Cardiac muscle cell (in vitro differentiated cells and primary cell): Measurements from ENCODE around the gene FLNA. TPM values are rescaled to one million over a fixed set of nuclear protein-coding genes. Genes with fewer than 3 reads are reported as not detected.

ENCODE experiments used
- DNase-seq, 2 donors: peaks; one replicate each; pipeline versions ENCODE4 v3.0.0 to v3.0.0-alpha.2; 2010 to 2017; ENCODE audit warnings: low read depth in 1 of 2, low spot score in 1 of 2
- H3K27ac ChIP-seq: fragments of 200-600 bp; sonication (generic); 2 replicates; pipeline ENCODE4 v1.5.1; 2016
- H3K27me3 ChIP-seq: fragments of 200-600 bp; sonication (generic); 2 replicates; pipeline ENCODE4 v1.6.0; 2016; ENCODE audit warnings: control low read depth
- H3K36me3 ChIP-seq: fragments of 200-600 bp; sonication (generic); 2 replicates; pipeline ENCODE4 v1.5.1; 2016; ENCODE audit warnings: control low read depth
- H3K4me1 ChIP-seq: fragments of 200-600 bp; sonication (generic); 2 replicates; pipeline ENCODE4 v1.8.1; 2017; ENCODE audit warnings: low read depth, mild to moderate bottlenecking, mixed run types
- H3K4me3 ChIP-seq: fragments of 200-600 bp; sonication (generic); 2 replicates; pipeline ENCODE4 v1.5.1; 2016; ENCODE audit warnings: mild to moderate bottlenecking
- H3K9me3 ChIP-seq: fragments of 200-600 bp; sonication (generic); 2 replicates; pipeline ENCODE4 v1.5.1; 2017; ENCODE audit warnings: low read depth, mild to moderate bottlenecking, control low read depth
- CTCF ChIP-seq: IDR thresholded peaks from 2 replicates; pipeline ENCODE4 v1.5.1; 2012; ENCODE audit warnings: low read depth, mild to moderate bottlenecking, low read length
- polyA plus RNA-seq: library from polyadenylated mRNA; unstranded; fragments of >200 nt; fragmentation: Nextera tagmentation; extraction: Ambion mirVana; gene quantifications from 2 replicates; pipeline ENCODE4 v1.2.1, GENCODE V29; 2016
- total RNA-seq: library from RNA; depleted of rRNA; stranded (reverse); fragments of >200 nt; gene quantifications from 2 replicates; pipeline ENCODE4 v1.2.3, GENCODE V29; 2016

The FLNA gene
- total and polyA plus RNA-seq, 2 experiments from 2014 or later: 341 to 447 TPM

GRCh38 chrX:154359362-154360154 is 14.9 kb downstream of the FLNA start:
- no peaks in the 10 kb centered on the region for H3K27me3 ChIP-seq
- peaks cover 57% of the 10 kb centered on the region for H3K36me3 ChIP-seq
- no peak for DNase-seq
- H3K9me3 ChIP-seq: no peaks in the 10 kb centered on the region
- H3K27ac ChIP-seq: peak overlapping the region; percentile 48
- no peaks in the 10 kb centered on the region for H3K4me1 ChIP-seq
- H3K4me3 ChIP-seq: no peak overlapping the region
- no peak for TF ChIP-seq CTCF

GRCh38 chrX:154358829-154359228 is 15.6 kb downstream of the FLNA start:
- Histone ChIP-seq H3K27me3 (no peaks in the 10 kb centered on the region), H3K4me1 (no peaks in the 10 kb centered on the region), H3K4me3 (no peak overlapping the region), H3K27ac (peak overlapping the region; percentile 48), H3K36me3 (peaks cover 61% of the 10 kb centered on the region), H3K9me3 (no peaks in the 10 kb centered on the region)
- no peak for TF ChIP-seq CTCF
- DNase-seq: no peak

GRCh38 chrX:154358011-154358410 is 16.4 kb downstream of the FLNA start:
- Histone ChIP-seq H3K4me3 (no peak overlapping the region), H3K4me1 (no peaks in the 10 kb centered on the region), H3K27me3 (no peaks in the 10 kb centered on the region), H3K27ac (peak overlapping the region; percentile 48), H3K9me3 (no peaks in the 10 kb centered on the region), H3K36me3 (peaks cover 66% of the 10 kb centered on the region)
- no peak for TF ChIP-seq CTCF
- no peak for DNase-seq

- Histone ChIP-seq H3K4me1 (no peaks in the 10 kb centered on the region), H3K27ac (peak overlapping the region; percentile 28), H3K9me3 (no peaks in the 10 kb centered on the region), H3K4me3 (no peak overlapping the region), H3K27me3 (no peaks in the 10 kb centered on the region), H3K36me3 (peaks cover 62% of the 10 kb centered on the region)
- no peak for DNase-seq
- TF ChIP-seq CTCF: no peak
Measured at GRCh38 chrX:154357205-154357604, 17.2 kb downstream of the FLNA start.

- Histone ChIP-seq H3K9me3 (no peaks in the 10 kb centered on the region), H3K4me1 (no peaks in the 10 kb centered on the region), H3K36me3 (peaks cover 56% of the 10 kb centered on the region), H3K27ac (no peak overlapping the region), H3K27me3 (no peaks in the 10 kb centered on the region), H3K4me3 (no peak overlapping the region)
- no peak for DNase-seq
- TF ChIP-seq CTCF: no peak
Measured at GRCh38 chrX:154356596-154356995, 17.8 kb downstream of the FLNA start.
